ENCODE results near the gene DEFB113. TPM values are rescaled to one million over a fixed set of nuclear protein-coding genes. Genes with fewer than 3 reads are reported as not detected.

The DEFB113 gene
- total RNA-seq, 1 donor from 2014 or later = not detected

- no peak for DNase-seq (ENCODE audit: extremely low read depth, low read depth, low spot score)
These were observed 31.6 kb downstream of the DEFB113 start for GRCh38 chr6:49937811-49938210.

- no peak for DNase-seq (ENCODE audit: extremely low read depth, low read depth, low spot score)
These were observed 32.4 kb downstream of the DEFB113 start for GRCh38 chr6:49937017-49937416.

- DNase-seq (ENCODE audit: extremely low read depth, low read depth, low spot score) = no peak
These were observed 34.0 kb downstream of the DEFB113 start for GRCh38 chr6:49935387-49935786.

- DNase-seq (ENCODE audit: extremely low read depth, low read depth, low spot score) = no peak
These were observed 34.7 kb downstream of the DEFB113 start for GRCh38 chr6:49934770-49935169.

DNA sequence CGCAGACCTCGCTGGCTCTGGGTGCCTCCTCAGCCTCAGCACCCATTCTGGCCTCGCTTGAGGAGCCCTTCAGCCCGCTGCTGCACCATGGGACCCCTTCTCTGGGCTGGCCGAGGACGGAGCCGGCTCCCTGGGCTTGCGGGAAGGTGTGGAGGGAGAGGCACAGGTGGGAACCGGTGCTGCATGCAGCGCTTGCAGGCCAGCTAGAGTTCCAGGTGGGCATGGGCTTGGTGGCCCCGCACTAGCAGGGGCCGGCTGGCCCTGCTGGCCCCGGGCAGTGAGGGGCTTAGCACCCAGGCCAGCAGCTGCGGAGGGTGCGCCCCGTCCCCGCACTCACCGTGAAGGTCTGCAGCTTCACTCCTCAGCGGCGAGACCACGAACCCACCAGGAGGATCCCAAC, 35.9 kb downstream of the DEFB113 start:
- no peak for DNase-seq (ENCODE audit: extremely low read depth, low read depth, low spot score)

GRCh38 chr6:49929340-49929739, 40.1 kb downstream of the DEFB113 start:
- no peak for DNase-seq (ENCODE audit: extremely low read depth, low read depth, low spot score)

DNA sequence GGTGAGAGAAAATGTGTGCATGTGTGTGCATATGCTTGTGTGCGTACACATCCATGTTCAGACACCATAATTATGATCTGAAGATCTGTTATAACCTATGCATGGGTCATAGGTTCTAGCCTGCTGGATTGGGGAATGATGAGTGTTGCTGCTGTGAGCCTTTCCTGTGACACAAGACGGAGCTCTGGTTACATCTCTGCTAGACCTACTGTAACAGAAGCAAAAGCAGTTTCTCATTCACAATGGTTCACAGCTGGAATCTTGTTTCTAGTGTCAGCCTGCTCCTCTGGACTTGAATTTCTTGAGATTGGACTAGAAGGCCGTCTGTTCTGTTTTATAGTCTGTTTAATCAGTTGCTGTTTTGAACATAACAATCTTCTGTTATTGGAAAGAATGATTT, 45.6 kb downstream of the DEFB113 start:
- no peak for DNase-seq (ENCODE audit: extremely low read depth, low read depth, low spot score)

- no peak for DNase-seq (ENCODE audit: extremely low read depth, low read depth, low spot score)
These were observed 49.3 kb downstream of the DEFB113 start for GRCh38 chr6:49919935-49920644.

DNA sequence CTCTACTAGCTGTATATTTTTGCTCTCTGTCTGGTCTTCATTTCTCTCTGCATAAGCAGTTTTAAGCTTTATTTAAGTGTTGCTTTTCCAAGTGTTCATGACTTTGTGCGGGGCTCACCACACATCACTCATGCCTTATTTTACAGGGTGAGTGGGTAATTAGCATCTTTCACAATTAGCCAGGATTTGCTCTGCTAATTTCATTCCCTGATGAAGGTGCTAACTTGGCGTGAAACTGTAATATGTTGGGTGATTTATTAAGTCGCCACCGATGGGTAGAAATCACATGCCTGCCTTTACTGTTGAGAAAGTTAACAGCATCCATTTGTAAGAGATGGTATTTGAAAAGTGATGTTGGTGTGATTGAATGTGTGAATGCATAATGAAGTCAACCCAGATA, 50.2 kb downstream of the DEFB113 start:
- no peak for DNase-seq (ENCODE audit: extremely low read depth, low read depth, low spot score)

DNA sequence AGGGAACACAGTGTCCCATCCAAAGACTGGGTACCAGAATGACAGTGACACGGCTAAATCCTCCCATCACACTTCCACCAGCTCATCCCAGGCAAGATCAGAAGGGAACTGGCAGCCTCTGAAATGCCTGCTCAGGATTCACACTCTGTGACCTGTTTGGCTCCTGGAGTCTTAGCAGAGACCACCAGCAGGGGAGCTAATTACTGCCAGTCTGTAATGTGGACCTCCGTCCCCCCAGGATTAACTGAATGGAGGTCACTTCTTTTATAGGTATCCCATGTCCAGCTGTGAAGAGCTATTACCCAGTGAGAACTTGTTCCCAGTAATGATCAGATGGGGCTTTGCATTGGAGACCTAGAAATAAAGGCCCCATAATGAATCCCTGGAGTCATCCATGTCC, 50.6 kb downstream of the DEFB113 start:
- no peak for DNase-seq (ENCODE audit: extremely low read depth, low read depth, low spot score)

Other genes starting within 250 kb of the DEFB113 start
- gene CRISP3, start 225.2 kb downstream of the DEFB113 start, total RNA-seq = not detected in 2 replicates
- not detected in 2 replicates for gene PGK2, start 182.3 kb downstream of the DEFB113 start, total RNA-seq
- gene CRISP1, start 103.1 kb downstream of the DEFB113 start, total RNA-seq = not detected in 2 replicates
- gene DEFB114, start 5.5 kb downstream of the DEFB113 start, total RNA-seq = not detected in 2 replicates
- gene DEFB110, start 52.4 kb upstream of the DEFB113 start, total RNA-seq = not detected in 2 replicates
- not detected in 2 replicates for gene DEFB112, start 80.3 kb upstream of the DEFB113 start, total RNA-seq